Stimulated activated CD4-positive, alpha-beta T cell treated with anti-CD3 and anti-CD28 coated beads, TNF-alpha, amount 100 ng/mL, for 1 hour (primary cell): ENCODE measurements around the gene CCDC87.
"Not testable (repeated sequence)": the region's sequence is repeated elsewhere in the genome, so short reads cannot be mapped to it uniquely, and the experiment has no call there.

Experiments
- DNase-seq, 3 donors: peaks; one replicate each; pipeline ENCODE4 v3.0.0-alpha.2; 2020; ENCODE audit warnings: low read depth in 3 of 3, low spot score in 1 of 3

The CCDC87 gene

DNA sequence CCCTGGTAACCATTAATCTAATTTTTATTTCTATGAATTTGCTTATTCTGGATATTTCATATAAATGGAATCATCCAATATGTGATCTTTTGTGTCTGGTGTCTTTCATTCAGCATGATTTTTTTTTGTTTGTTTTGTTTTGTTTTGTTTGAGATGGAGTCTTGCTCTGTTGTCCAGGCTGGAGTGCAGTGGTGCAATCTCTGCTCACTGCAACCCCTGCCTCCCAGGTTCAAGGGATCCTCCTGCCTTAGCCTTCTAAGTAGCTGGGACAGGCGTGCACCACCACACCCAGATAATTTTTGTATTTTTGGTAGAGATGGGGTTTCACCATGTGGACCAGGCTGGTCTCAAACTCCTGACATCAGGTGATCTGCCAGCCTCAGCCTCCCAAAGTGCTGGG lies 7.4 kb downstream of the CCDC87 start:
- DNase-seq, result not testable (repeated sequence)

DNA sequence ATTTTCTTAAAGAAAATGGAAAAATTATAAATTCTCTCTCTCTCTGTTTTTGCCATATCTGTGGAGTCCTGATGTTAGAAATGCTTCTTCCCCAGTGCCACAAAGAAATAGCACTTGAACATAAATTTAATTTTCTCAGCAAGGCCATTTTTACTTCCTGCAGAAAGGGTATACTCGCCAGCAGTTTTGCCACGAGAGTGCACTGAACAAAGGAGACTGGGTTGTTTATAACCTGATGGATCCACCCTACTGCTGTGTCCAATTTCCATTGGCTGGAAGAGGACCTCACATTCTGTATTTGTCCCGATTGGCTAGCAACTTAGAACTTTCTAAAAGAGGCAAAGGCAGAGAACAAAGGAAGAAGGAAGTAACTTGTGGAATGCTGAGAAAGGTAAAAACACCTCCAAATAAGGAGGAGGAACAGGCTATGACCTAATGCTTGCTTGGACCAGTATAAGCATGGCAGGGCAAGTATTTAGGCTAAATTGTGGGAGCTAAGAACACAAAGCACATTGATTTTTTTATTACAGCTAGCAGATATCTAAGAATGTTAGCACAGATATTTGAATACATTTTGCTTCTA lies 10.2 kb downstream of the CCDC87 start:
- not testable (repeated sequence) for DNase-seq

- DNase-seq, result no peak
Observed at GRCh38 chr11:66581261-66581660, 11.6 kb downstream of the CCDC87 start.

DNA sequence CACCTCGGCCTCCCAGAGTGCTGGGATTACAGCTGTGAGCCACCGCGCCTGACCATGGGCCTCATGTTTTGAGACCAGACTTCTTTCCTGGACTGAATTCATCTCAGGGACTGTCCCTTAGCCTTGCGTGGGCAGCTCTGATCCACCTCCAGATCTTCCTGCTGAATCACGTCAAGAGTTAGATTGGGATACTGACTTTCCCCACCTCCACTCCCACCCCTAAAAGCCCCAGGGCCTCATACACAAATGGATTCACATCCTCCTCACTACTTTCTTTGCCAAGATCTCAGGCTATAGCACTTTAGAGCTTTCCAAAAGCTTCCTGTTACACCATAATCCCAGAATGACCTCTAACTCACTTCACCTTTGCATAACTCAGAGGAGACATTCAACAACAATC lies 12.1 kb downstream of the CCDC87 start:
- no peak for DNase-seq

DNA sequence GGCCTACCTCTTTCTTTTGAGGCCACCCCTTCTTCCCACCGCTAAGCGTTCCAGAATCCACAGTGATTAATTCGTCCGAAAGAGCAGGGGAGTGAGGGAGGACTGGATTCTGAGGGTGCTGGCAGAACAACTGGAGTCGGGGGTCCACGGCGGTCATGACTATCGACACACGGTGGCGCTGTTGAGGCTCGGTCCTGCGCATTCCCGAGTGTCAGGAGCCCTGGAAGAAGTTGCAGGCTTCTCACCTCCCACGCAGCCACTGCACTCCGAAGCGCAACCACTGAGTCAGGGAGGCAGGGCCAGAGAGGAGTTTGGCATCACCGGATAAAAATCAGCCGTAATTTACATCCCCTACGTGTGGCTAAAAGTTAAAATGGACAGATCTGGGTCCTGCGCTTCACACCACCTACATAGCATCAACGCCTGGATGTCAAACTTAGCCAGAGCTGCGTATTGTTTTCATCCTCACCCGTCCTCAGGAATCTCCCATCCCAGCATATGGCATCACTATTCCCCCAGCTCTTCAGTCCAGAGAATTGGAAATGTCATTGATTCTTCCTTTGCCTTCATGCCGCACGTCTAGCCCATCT lies 13.8 kb downstream of the CCDC87 start:
- DNase-seq, result peak; percentile 45 to 70 (median 58)

- no peak for DNase-seq
Observed at GRCh38 chr11:66570850-66571180, 22.0 kb downstream of the CCDC87 start.

GRCh38 chr11:66570079-66570849 lies 22.6 kb downstream of the CCDC87 start:
- DNase-seq, result no peak

- no peak for DNase-seq
Observed at GRCh38 chr11:66569076-66569475, 23.8 kb downstream of the CCDC87 start.

DNA sequence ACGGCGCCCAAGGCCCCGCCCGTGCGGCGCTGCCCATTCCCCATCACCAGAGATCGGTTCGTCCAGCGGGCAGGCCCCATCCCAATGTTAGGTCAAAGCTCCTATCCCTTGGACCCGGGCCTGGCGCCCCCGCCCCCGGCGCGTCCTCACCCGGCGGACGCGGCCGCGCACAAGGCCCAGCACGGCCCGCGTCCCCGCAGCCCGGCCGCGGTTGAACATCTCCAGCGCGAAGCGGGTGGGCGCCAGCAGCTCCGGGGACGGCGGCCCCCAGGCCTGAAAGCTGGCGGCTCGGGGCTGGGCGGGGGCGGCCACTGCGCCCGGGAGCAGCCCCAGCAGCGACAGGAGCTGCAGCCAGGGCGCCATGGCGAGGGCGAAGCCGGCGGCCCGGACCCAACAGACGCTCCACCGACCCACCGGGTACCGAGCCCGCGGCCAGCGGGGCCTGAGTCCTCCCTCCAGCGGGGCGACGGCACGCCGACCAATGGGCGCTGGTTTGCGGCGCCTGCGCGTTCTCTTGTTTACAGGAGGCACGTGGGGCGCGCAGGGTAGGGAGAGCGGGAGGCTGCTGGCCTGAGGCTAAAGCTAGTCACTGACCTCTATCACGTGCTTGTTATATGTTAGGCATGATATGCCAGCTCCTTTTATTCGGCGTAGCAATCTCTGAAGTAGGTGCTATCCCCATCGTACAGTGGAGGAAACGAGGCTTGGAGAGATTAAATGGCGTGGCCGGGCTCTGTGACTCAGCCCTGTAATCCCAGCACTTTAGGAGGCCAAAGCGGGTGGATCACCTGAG lies 24.5 kb downstream of the CCDC87 start, which contains the start of gene CTSF:
Gene CTSF (minus strand): TSS at position 483 of the 793 bp plus-strand sequence. CDS start 120 bp downstream, at position 363.
- peak in 2 of 3 donors; percentile 45 to 61 for DNase-seq

GRCh38 chr11:66567787-66568123 lies 25.1 kb downstream of the CCDC87 start:
- DNase-seq, result no peak

GRCh38 chr11:66566221-66566620 lies 26.6 kb downstream of the CCDC87 start:
- no peak for DNase-seq

DNA sequence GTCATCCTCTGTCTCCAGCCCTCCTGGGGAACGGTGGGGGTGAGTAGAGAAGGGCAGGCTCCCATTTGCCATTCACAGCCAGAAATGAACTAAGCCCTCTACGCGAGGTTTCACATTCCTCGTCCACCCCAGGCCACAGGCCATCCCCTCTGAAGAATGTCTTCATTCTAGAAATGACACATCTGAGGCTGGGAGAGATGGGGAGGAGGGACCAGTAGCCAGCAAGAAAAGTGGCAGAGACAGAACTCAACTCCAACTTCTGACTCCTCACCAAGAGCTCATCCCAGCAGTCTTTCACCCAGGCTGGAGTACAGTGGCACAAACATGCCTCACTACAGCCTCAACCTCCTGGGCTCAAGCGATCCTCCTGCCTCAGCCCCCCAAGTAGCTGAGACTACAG lies 27.9 kb downstream of the CCDC87 start:
- DNase-seq, result no peak

DNA sequence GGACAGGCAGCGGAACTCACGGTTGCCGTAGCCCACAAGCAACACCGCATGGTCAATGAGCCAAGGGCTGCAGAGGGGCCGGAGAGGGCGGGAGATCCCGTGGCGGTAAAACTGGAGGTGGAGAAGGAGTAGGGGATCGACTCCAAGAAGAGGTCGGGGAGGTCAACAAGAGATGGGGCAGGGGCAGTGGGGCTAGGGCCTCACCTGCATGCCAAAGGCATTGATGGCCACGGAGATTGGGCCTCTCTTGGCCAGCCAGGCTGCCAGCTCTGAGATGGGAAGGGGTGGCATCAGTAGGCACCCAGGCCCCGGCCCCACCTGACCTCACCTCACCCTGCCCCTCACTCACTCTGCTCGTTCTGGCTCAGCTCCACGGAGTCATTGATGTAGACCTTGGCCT lies 28.3 kb downstream of the CCDC87 start:
- DNase-seq, result no peak

- no peak for DNase-seq
Observed at GRCh38 chr11:66563832-66564231, 29.0 kb downstream of the CCDC87 start.

DNA sequence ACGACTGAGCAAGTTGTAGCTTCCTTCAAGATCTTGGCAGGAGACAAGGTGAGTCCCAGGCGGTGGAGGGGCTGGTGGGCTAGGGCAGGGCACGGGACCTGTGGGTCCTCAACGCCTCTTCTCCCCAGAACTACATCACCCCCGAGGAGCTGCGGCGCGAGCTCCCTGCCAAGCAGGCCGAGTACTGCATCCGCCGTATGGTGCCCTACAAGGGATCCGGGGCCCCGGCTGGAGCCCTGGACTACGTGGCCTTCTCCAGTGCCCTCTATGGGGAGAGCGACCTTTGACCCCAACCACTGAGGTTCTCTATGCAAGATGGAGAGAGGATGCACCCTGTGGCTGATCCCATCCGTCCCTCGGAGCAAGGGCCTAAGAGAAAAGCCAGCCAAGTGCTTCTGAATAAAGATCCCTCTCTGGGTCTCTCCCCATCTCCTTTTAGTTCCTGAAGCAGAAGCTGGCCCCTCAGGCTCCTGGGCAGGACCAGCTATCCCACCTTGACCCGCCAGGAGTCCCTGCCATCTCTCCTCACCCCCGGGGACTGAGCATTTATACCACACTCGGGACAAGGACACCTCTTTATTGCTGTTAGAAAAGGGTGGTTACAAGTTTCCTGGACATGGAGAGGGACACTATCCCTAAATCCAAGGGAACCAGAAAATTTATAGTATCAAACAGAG lies 29.8 kb downstream of the CCDC87 start:
- DNase-seq, result no peak

GRCh38 chr11:66562275-66562674 lies 30.6 kb downstream of the CCDC87 start:
- no peak for DNase-seq

- no peak for DNase-seq
Observed at GRCh38 chr11:66561975-66562248, 31.0 kb downstream of the CCDC87 start.

- no peak for DNase-seq
Observed at GRCh38 chr11:66561178-66561974, 31.5 kb downstream of the CCDC87 start.

DNA sequence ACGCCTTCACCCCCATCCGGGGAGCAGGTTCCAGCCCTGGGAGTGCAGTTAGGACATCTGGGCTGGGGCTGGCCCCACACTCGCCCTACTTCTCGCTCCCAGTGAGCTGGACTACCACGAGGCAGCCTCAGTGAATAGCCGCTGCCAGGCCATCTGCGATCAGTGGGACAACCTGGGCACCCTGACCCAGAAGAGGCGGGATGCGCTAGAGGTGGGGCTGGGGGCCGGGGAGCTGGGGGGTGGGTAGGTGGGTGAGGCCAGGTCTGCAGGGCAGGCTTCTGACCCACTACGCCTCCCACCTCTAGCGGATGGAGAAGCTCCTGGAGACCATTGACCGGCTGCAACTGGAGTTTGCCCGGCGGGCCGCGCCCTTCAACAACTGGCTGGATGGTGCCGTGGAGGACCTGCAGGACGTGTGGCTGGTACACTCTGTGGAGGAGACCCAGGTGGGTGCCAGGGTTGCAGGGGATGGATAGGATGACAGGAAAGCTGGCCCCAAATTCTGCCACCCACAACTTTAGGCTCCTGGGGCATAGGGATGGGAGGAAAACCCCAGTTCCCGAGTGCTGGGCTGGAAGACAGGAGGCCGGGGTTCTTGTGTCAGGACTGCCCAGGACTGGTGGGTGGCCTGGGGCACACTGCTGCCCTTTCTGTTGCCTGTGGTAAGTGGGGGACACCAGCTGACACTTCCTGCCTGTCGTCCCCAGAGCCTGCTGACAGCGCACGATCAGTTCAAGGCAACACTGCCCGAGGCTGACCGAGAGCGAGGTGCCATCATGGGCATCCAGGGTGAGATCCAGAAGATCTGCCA lies 32.8 kb downstream of the CCDC87 start:
- no peak for DNase-seq
